H1 (cell line): ENCODE measurements around the gene JAKMIP1. TPM values are rescaled to one million over a fixed set of nuclear protein-coding genes. Genes with fewer than 3 reads are reported as not detected.

ENCODE experiments used
- CTCF ChIA-PET: fragments of 300-600 bp; sonication (Branson Sonifier 250); formaldehyde crosslinking; loops from one replicate; lab custom pipeline; 2021; ENCODE audit not compliant: partially characterized antibody; lab: Charles Lee
- POLR2A ChIA-PET: fragments of 300-600 bp; sonication (Branson Sonifier 250); formaldehyde crosslinking; loops from one replicate; lab custom pipeline; 2021; ENCODE audit warnings: inconsistent platforms; ENCODE audit not compliant: partially characterized antibody; lab: Charles Lee
- DNase-seq, 2 experiments: peaks; one replicate each; pipeline versions ENCODE4 v3.0.0 to v3.0.0-alpha.2; 2010 to 2022; ENCODE audit warnings: low spot score in 2 of 2, low read depth in 1 of 2, mixed read lengths in 1 of 2
- FAIRE-seq: peaks from 2 replicates; lab custom pipeline; 2011; peaks lifted over from hg19 to GRCh38; lab: Jason Lieb, UNC
- H2AFZ ChIP-seq: 2 replicates; pipeline ENCODE4 v1.8.1; 2012; ENCODE audit warnings: low read length, inconsistent platforms
- H2AK5ac ChIP-seq: 2 replicates; pipeline ENCODE4 v1.6.1; 2013; ENCODE audit warnings: low read depth, low read length
- H2BK120ac ChIP-seq: replicated peaks from 2 replicates; pipeline ENCODE3; 2013; ENCODE audit warnings: low read depth, low read length, inconsistent platforms
- H2BK12ac ChIP-seq: 2 replicates; pipeline ENCODE4 v1.6.1; 2013; ENCODE audit warnings: low read depth, low read length
- H2BK15ac ChIP-seq: 2 replicates; pipeline ENCODE4 v1.6.1; 2013; ENCODE audit warnings: low read length
- H2BK20ac ChIP-seq: 2 replicates; pipeline ENCODE4 v1.6.1; 2013; ENCODE audit warnings: low read length
- H2BK5ac ChIP-seq: 2 replicates; pipeline ENCODE4 v1.6.1; 2013; ENCODE audit warnings: low read depth, low read length
- H3K14ac ChIP-seq: 2 replicates; pipeline ENCODE4 v1.6.1; 2013; ENCODE audit warnings: inconsistent platforms; ENCODE audit not compliant: insufficient read length
- H3K18ac ChIP-seq: 2 replicates; pipeline ENCODE4 v1.6.1; 2013; ENCODE audit warnings: low read length; ENCODE audit errors: extremely low read depth
- H3K23ac ChIP-seq: 2 replicates; pipeline ENCODE4 v1.6.1; 2013; ENCODE audit warnings: inconsistent platforms; ENCODE audit not compliant: insufficient read length
- H3K23me2 ChIP-seq: 2 replicates; pipeline ENCODE4 v1.6.1; 2013; ENCODE audit warnings: low read depth, low read length
- H3K27ac ChIP-seq: 2 replicates; pipeline ENCODE4 v1.6.1; 2011; ENCODE audit warnings: low read depth, low read length, inconsistent platforms
- H3K27me3 ChIP-seq, 4 experiments: replicated peaks in 1 of 4; 1 replicate in 1 of 4; 2 replicates in 3 of 4; pipeline versions ENCODE4 v1.6.1 to v1.8.1; 2011 to 2013; ENCODE audit warnings: low read length in 3 of 4, mild to moderate bottlenecking in 3 of 4, inconsistent platforms in 2 of 4, mixed read lengths in 2 of 4, moderate library complexity in 1 of 4; ENCODE audit not compliant: control insufficient read depth in 3 of 4, insufficient read depth in 3 of 4; ENCODE audit errors: extremely low read depth in 1 of 4
- H3K36me3 ChIP-seq, 4 experiments: 2 replicates each; pipeline versions ENCODE4 v1.6.1 to v1.8.1; 2011 to 2013; ENCODE audit warnings: mild to moderate bottlenecking in 4 of 4, low read length in 3 of 4, moderate library complexity in 2 of 4, control low read depth in 1 of 4, inconsistent platforms in 1 of 4; ENCODE audit not compliant: insufficient read depth in 4 of 4, control insufficient read depth in 2 of 4
- H3K4ac ChIP-seq: replicated peaks from 2 replicates; pipeline ENCODE3; 2013; ENCODE audit warnings: low read length, low read depth, mixed read lengths, inconsistent platforms; ENCODE audit not compliant: insufficient read length
- H3K4me1 ChIP-seq, 4 experiments: replicated peaks in 1 of 4; 1 replicate in 1 of 4; 2 replicates in 3 of 4; pipeline versions ENCODE4 v1.6.1 to v1.8.1; 2011 to 2013; ENCODE audit warnings: low read length in 3 of 4, inconsistent platforms in 2 of 4, mixed read lengths in 1 of 4; ENCODE audit not compliant: insufficient read depth in 4 of 4, control insufficient read depth in 3 of 4
- H3K4me2 ChIP-seq, 2 experiments: 2 replicates each; pipeline versions ENCODE4 v1.6.1 to v1.8.1; 2011 to 2013; ENCODE audit warnings: low read depth in 2 of 2, low read length in 2 of 2, control low read depth in 1 of 2, inconsistent platforms in 1 of 2, mild to moderate bottlenecking in 1 of 2; ENCODE audit not compliant: insufficient read depth in 1 of 2
- H3K4me3 ChIP-seq, 4 experiments: fragments of 200-600, 300-600 bp in 1 of 4; sonication (generic), shearing (Covaris generic), sonication (Bioruptor Twin) in 1 of 4; 2 replicates each; pipeline versions ENCODE4 v1.5.1 to v1.8.1; 2011 to 2016; ENCODE audit warnings: low read length in 4 of 4, low read depth in 3 of 4, control low read depth in 2 of 4, inconsistent platforms in 2 of 4, mild to moderate bottlenecking in 2 of 4, mixed read lengths in 1 of 4, moderate library complexity in 1 of 4; ENCODE audit not compliant: insufficient read depth in 2 of 4; ENCODE audit errors: extremely low read depth in 1 of 4
- H3K56ac ChIP-seq: replicated peaks from 2 replicates; pipeline ENCODE3; 2013; ENCODE audit warnings: low read depth, mild to moderate bottlenecking, mixed read lengths, low read length, inconsistent platforms; ENCODE audit not compliant: insufficient read length
- H3K79me1 ChIP-seq: 2 replicates; pipeline ENCODE4 v1.6.1; 2013; ENCODE audit warnings: low read depth, low read length, control low read depth
- H3K79me2 ChIP-seq, 2 experiments: 2 replicates each; pipeline versions ENCODE4 v1.6.1 to v1.8.1; 2012 to 2013; ENCODE audit warnings: low read length in 2 of 2, mild to moderate bottlenecking in 2 of 2, inconsistent platforms in 1 of 2; ENCODE audit not compliant: insufficient read depth in 2 of 2, control insufficient read depth in 1 of 2
- H3K9ac ChIP-seq, 4 experiments: replicated peaks in 1 of 4; 1 replicate in 1 of 4; 2 replicates in 3 of 4; pipeline versions ENCODE4 v1.6.1 to v1.8.1; 2011 to 2013; ENCODE audit warnings: low read depth in 3 of 4, low read length in 3 of 4, control low read depth in 2 of 4, mild to moderate bottlenecking in 2 of 4, moderate library complexity in 2 of 4, inconsistent platforms in 1 of 4; ENCODE audit errors: extremely low read depth in 1 of 4
- H3K9me3 ChIP-seq, 2 experiments: 2 replicates each; pipeline versions ENCODE4 v1.6.1 to v1.8.1; 2012 to 2013; ENCODE audit warnings: mild to moderate bottlenecking in 2 of 2, moderate library complexity in 2 of 2, control low read depth in 1 of 2, inconsistent platforms in 1 of 2, low read depth in 1 of 2, low read length in 1 of 2, mixed read lengths in 1 of 2; ENCODE audit not compliant: insufficient read depth in 2 of 2
- H4K20me1 ChIP-seq, 2 experiments: replicated peaks in 1 of 2; 2 replicates each; pipeline versions ENCODE3 to v1.8.1; 2011 to 2013; ENCODE audit warnings: inconsistent platforms in 2 of 2, low read length in 2 of 2, mild to moderate bottlenecking in 1 of 2; ENCODE audit not compliant: insufficient read depth in 2 of 2, control insufficient read depth in 1 of 2
- H4K5ac ChIP-seq: 2 replicates; pipeline ENCODE4 v1.6.1; 2013; ENCODE audit warnings: low read length, low read depth, mixed read lengths, inconsistent platforms; ENCODE audit not compliant: insufficient read length
- H4K8ac ChIP-seq: 2 replicates; pipeline ENCODE4 v1.8.0; 2013; ENCODE audit warnings: mild to moderate bottlenecking, moderate library complexity, low read length, inconsistent platforms; ENCODE audit not compliant: insufficient read depth; ENCODE audit errors: extremely low read depth
- H4K91ac ChIP-seq: replicated peaks from 2 replicates; pipeline ENCODE3; 2013; ENCODE audit warnings: low read length, mixed read lengths, inconsistent platforms; ENCODE audit not compliant: insufficient read length
- ASH2L ChIP-seq: fragments of 200-600, 300-600 bp; sonication (generic); IDR thresholded peaks from one replicate; pipeline ENCODE4 v1.7.1; 2017; ENCODE audit warnings: low read length
- BRCA1 ChIP-seq: IDR thresholded peaks from 2 replicates; pipeline ENCODE4 v1.6.1; 2012; ENCODE audit warnings: low read depth, low read length, improper control_type of control experiment
- CEBPB ChIP-seq: IDR thresholded peaks from 2 replicates; pipeline ENCODE4 v1.6.1; 2012; ENCODE audit warnings: low read depth, low read length
- CHD1 ChIP-seq: IDR thresholded peaks from 2 replicates; pipeline ENCODE4 v1.6.1; 2012; ENCODE audit warnings: low read depth, low read length, improper control_type of control experiment
- EGR1 ChIP-seq: IDR thresholded peaks from 2 replicates; pipeline ENCODE4 v1.6.1; 2011; ENCODE audit warnings: low read depth, low read length, borderline replicate concordance
- EP300 ChIP-seq, 2 experiments: IDR thresholded peaks; 1 replicate in 1 of 2; 2 replicates in 1 of 2; pipeline ENCODE4 v1.6.1; 2011 to 2012; ENCODE audit warnings: low read depth in 2 of 2, low read length in 2 of 2, mild to moderate bottlenecking in 2 of 2, borderline replicate concordance in 1 of 2, inconsistent platforms in 1 of 2, moderate library complexity in 1 of 2
- EZH2 ChIP-seq: fragments of 200-600 bp; sonication (generic); IDR thresholded peaks from 2 replicates; pipeline ENCODE4 v1.7.1; 2012; ENCODE audit warnings: low read depth, mild to moderate bottlenecking, moderate library complexity, low read length, inconsistent platforms; ENCODE audit not compliant: severe bottlenecking
- JUND ChIP-seq: IDR thresholded peaks from 2 replicates; pipeline ENCODE4 v1.6.1; 2011; ENCODE audit warnings: mild to moderate bottlenecking, improper control_type of control experiment, low read length
- KDM1A ChIP-seq: fragments of 200-600, 300-600 bp; sonication (generic); IDR thresholded peaks from 2 replicates; pipeline ENCODE4 v1.7.1; 2016; ENCODE audit warnings: mild to moderate bottlenecking, low read length, borderline replicate concordance
- KDM5A ChIP-seq: fragments of 200-600 bp; IDR thresholded peaks from 2 replicates; pipeline ENCODE4 v1.7.1; 2012; ENCODE audit warnings: mild to moderate bottlenecking, low read length, inconsistent platforms, mixed read lengths
- PHF8 ChIP-seq: fragments of 200-600 bp; sonication (generic); conservative IDR thresholded peaks from 2 replicates; pipeline ENCODE4 v1.7.1; 2012; ENCODE audit warnings: low read depth, mild to moderate bottlenecking, inconsistent platforms, low read length, moderate library complexity
- SAP30 ChIP-seq: fragments of 300-600 bp; sonication (generic); IDR thresholded peaks from 2 replicates; pipeline ENCODE4 v1.7.1; 2012; ENCODE audit warnings: low read length, moderate library complexity, mild to moderate bottlenecking, inconsistent platforms; ENCODE audit not compliant: insufficient read depth, insufficient replicate concordance
- SIX5 ChIP-seq: IDR thresholded peaks from 2 replicates; pipeline ENCODE4 v1.6.1; 2011; ENCODE audit warnings: mild to moderate bottlenecking, low read depth, low read length
- YY1 ChIP-seq: IDR thresholded peaks from 2 replicates; pipeline ENCODE4 v1.6.1; 2011; ENCODE audit warnings: low read depth, mild to moderate bottlenecking, low read length
- ZNF274 ChIP-seq: IDR thresholded peaks from 2 replicates; pipeline ENCODE4 v1.7.0; 2012; ENCODE audit warnings: low read length, borderline replicate concordance; ENCODE audit errors: extremely low read depth
- WGBS, 2 experiments: shearing (Covaris generic) in 1 of 2; methylation state at CpG; one replicate each; pipeline versions ENCODE4 v1.1.6 to v1.1.7; 2013 to 2015; ENCODE audit warnings: low lambda C conversion rate in 2 of 2, mixed read lengths in 2 of 2, inconsistent platforms in 1 of 2, low coverage in 1 of 2, missing lambda C conversion rate in 1 of 2; ENCODE audit not compliant: insufficient replicate concordance in 2 of 2, insufficient coverage in 1 of 2, insufficient read length in 1 of 2; ENCODE audit errors: extremely low coverage in 1 of 2, missing lambda C conversion rate in 1 of 2; 5-methylcytosine and 5-hydroxymethylcytosine counted together
- polyA plus RNA-seq, 7 experiments: library from polyadenylated mRNA; depleted of rRNA in 3 of 7; stranded (reverse) in 5 of 7; unstranded in 2 of 7; fragments of >200 nt in 5 of 7; fragments of 200-250 nt in 2 of 7; gene quantifications; 1 replicate in 5 of 7; 2 replicates in 1 of 7; 4 replicates in 1 of 7; pipeline versions ENCODE4 v1.2.1 to v1.2.3, GENCODE V29; 2011 to 2013; ENCODE audit warnings: missing spikeins in 2 of 7, mixed read lengths in 2 of 7
- total RNA-seq: library from RNA; stranded (reverse); fragmentation: NEBNext Ultra II Directional; extraction: Animal tissue kit (Norgen Biotek cat#: 25700); gene quantifications from 2 replicates; pipeline ENCODE4 v1.2.1, GENCODE V29; 2021

JAKMIP1 gene
- total and polyA plus RNA-seq, 2 of the 8 experiments (the other 6 are each of a cell fraction or from before 2014, with no cell fraction given): 2.5 to 4.4 TPM

- H3K27ac ChIP-seq: no peak overlapping the region
- ChIA-PET CTCF (interaction anchor here (0.8 to 3.8 kb wide), 4 partner anchors 11 to 242 kb away, joined by 3 to 25 read pairs (median 4); no protein-coding TSS in a partner anchor), POLR2A (no interaction called here)
- no peak overlapping the region for H4K8ac ChIP-seq
- H2BK120ac ChIP-seq: no peak overlapping the region
- no peak for DNase-seq
- H3K79me1 ChIP-seq: no peaks in the 10 kb centered on the region
- H2AFZ ChIP-seq: no peak overlapping the region
- H3K23ac ChIP-seq: no peak overlapping the region
- H2BK15ac ChIP-seq: no peak overlapping the region
- no peak overlapping the region for H3K4ac ChIP-seq
- peaks cover 1 to 11% (median 7%) of the 10 kb centered on the region in 4 experiments; a peak in 6 of 7 replicates for H3K27me3 ChIP-seq
- TF ChIP-seq ASH2L (no peak), KDM1A (no peak), BRCA1 (no peak), YY1 (no peak), SIX5 (no peak), KDM5A (no peak), EZH2 (no peak), EP300 (IDR thresholded peaks at IDR 0.05; ENCODE audit: borderline replicate concordance in 1 of 2, low read depth in 2 of 2, low read length in 2 of 2) (no peak), SAP30 (no peak), EGR1 (no peak), CEBPB (no peak), PHF8 (no peak), ZNF274 (no peak), JUND (no peak), CHD1 (no peak)
- no peak overlapping the region for H2BK5ac ChIP-seq
- H2AK5ac ChIP-seq: no peak overlapping the region
- H2BK12ac ChIP-seq: no peak overlapping the region
- no peak overlapping the region for H4K5ac ChIP-seq
- H2BK20ac ChIP-seq: no peak overlapping the region
- H3K79me2 ChIP-seq: no peaks in the 10 kb centered on the region
- no peaks in the 10 kb centered on the region for H4K20me1 ChIP-seq
- H3K4me3 ChIP-seq: no peak overlapping the region
- H3K4me1 ChIP-seq: no peaks in the 10 kb centered on the region
- H3K18ac ChIP-seq: no peak overlapping the region
- no peak overlapping the region for H4K91ac ChIP-seq
- no peaks in the 10 kb centered on the region for H3K23me2 ChIP-seq
- no peaks in the 10 kb centered on the region for H3K36me3 ChIP-seq
- WGBS, 2 experiments: 86% methylated on average over 8 of the region's 8 CpGs; no CpG with 5 or more reads in 1 of the 2 experiments
- no peak overlapping the region for H3K9ac ChIP-seq
- no peak overlapping the region for H3K14ac ChIP-seq
- no peaks in the 10 kb centered on the region for H3K9me3 ChIP-seq
- FAIRE-seq: no peak
- H3K56ac ChIP-seq: no peak overlapping the region
- no peak overlapping the region for H3K4me2 ChIP-seq
These were observed 39.1 kb upstream of the JAKMIP1 start for GRCh38 chr4:6239486-6239885.
